Lung microvascular endothelial cell (primary cell): ENCODE measurements around the gene SH3TC1. TPM values are rescaled to one million over a fixed set of nuclear protein-coding genes. Genes with fewer than 3 reads are reported as not detected.

Source experiments
- DNase-seq, 2 donors: peaks; one replicate each; pipeline versions ENCODE4 v3.0.0 to v3.0.0-alpha.2; 2010; ENCODE audit warnings: low read depth in 2 of 2
- total RNA-seq: library from RNA; depleted of rRNA; stranded (reverse); fragments of >200 nt; gene quantifications from 2 replicates; pipeline ENCODE4 v1.2.1, GENCODE V29; 2014

Gene SH3TC1
- total RNA-seq: 96.8 and 147 TPM in 2 replicates

DNA sequence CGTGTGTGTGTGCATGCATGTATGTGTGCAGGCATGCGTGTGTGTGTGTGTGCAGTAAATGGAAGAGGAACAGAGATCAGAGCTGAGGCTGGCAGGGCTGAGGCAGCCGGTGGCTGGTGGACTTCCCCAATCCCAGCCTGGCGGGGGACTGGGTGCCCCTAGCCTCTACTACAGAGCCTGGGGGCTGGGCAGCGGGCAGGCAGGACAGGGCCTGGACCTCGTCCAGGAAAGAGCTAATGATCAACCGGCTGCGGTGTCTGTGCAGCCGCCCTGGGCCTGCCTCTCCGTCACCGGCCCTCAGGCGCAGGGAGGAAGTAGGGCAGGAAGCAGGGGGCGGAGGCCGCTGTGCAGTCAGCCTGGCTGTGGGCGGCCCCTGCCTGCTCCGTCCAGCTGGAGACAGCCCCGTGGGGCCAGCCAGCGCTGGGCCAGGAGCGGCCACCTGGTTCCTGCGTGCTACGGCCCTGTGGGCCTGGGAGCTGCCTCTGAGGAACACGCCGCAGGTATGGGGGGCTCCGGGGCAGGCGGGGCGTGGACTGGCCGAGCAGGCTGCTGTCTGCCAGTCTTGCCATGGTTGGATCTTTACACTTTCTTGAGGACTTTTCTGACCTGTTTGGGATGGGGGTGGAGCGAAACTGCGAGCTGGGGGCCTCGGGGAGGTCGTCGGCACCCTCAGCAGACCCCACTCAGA is at the start of gene SH3TC1:
TSS of gene SH3TC1 (plus strand) at position 385 of the 688 bp plus-strand sequence. CDS start 5,905 bp downstream, outside the sequence.
- peak; percentile 96 to 98 for DNase-seq

DNA sequence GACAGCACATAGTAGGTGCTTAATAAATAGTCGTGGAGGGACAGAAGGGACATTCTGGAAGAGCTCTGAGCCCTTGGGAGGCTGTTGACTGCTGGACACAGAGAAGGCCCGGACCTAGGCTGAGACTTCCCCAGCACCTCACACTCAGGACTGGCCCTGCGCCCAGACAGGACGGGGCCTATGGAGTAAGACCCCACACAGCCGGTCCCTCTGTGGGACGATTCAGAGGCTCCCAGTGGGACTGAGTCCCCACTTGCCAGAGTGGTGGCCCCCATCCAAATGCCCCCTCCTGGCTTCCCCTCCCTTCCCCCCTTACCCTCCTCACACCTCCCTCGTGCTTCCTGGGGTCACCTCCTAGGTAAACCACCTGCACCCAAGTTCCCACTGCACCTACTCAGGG is 49.4 kb upstream of the SH3TC1 start:
- DNase-seq: no peak

DNA sequence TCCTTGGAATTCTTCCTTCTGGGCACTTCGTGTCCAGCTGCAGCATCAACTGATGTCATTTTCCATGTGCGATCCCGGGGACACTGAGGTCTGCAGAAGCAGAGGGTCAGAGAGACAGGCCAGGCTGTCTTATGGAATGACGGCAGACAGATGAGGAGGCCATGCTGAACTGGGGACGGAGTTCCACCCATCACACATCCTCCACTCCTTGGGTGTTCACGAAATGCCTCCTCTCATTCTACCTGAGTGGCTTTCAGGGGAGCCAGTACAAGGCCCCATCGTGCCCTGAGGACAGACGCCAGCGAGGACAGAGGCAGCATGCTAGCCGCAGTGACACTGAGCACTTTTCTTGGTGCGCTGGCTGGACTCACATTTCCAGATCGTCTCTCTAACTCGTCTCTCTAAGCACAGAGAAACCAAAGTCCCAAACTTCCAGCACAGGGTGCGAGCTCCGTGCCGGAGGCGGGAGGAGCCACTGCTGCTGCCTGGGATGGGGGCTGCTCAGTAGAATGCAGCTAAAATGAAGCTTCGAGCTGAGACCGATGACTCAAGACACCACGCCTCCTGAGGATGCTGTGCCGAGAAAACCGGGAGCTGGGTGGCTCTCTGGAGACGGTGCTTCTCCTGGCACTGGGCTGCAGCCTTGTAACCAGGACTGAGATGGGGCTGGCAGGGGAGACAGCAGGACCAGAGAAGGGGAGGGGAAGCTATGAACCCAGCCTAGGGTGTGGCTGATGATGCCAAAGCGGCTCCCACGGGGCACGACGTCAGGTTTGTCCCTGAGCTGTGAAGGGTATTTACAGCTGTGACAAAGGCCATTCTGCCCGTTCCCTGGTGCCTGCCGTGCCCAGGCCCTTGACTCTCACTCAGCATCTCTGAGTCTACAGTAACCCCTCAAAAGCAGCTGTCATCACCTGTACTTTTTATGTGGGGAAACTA is 48.7 kb upstream of the SH3TC1 start:
- DNase-seq: no peak

DNA sequence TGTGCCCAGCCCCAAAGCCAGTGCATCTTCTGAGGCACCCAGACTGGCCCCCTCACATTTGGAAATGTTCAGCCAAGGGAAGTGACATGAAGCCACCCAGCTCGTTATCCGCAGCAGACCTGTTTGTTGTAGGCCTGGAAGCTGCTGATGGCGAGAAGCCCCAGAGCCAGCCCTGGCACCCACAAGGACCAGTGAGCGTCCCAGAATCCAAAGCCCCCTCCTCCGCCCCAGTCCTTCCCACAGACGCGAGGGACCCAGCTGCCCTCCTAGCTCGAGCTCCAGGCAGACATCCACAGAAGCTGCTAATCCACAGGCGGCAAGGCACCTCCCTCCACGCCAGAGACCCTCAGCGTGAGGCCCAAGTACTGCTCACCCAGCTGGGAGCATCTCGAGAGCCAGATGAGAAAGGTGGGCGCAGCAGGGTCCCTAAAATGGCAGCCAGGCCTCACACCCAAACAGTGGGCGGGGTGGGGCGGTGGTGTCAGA is 47.9 kb upstream of the SH3TC1 start:
- no peak for DNase-seq

DNA sequence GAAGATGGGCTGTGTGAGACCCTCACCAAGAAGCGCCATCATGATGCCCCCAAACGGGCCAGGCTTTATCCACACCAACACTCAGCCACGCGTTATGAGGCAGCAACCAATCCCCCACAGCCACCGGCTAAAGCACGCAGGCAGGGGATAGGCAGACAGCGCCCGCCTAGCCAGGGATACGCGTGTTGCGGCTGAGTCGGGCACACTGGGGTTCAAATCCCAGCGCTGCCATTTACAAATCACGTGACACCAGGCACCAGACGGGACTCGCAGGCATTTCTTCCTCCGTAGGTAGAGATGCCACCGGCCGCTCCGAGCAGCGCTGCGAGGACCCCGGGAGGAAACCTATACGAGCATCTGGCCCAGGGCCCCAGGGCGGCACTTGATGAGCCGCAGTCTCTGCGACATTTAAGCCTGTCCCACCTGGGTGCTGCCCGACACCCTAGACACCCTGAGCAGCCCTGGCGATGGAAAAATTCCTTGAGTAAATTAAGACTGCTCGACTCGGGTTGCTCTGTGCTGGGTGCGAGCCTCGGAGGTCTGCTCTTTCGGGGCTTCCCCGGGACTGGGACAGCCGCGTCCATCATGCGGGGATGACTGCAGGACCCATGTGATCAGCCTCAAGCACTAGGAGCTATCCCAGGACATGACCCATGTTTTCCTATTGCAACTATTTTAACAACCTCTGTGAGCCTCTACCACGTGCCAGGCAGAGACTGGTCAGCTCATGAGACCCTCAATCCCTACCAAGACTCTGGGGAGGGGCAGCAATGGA is 46.8 kb upstream of the SH3TC1 start:
- DNase-seq: no peak

DNA sequence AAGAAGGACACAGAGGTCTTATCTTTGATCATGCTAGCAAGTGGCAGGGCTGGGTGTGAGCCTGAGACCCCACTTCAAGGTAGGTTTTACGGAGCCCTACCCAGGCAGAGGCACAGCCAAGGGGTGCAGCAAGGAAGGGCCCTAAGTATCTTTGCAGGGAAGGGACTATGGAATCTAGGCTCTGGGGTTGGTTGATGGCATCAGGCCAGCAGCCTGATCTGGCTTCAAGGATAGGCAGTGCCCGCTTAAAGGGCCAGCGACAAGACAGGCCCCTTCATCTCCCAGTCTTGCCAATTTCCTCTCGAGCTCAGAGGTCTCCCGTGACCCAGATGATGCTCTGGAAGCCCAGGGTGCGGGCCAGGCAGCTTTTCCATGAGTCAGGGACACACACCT is 46.2 kb upstream of the SH3TC1 start:
- no peak for DNase-seq

DNA sequence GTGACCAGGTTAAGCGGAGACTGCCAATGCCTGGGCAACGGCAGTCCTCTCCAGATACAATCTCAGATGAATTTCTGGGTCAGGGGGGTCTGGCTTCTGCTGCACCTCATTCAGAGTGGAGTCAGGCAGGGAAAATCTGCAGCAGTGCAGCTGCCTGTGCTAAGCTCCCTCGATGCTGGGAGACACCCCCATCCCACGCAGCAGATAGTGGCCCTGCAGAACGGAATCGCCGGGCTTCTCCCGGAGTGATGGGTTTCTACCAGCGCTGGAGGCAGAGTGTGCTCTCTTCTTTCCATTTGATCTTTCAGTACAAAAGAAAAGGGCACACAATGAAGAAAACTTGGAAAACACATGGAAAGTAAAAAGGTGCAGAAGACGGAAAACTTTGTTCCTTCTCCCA is 45.6 kb upstream of the SH3TC1 start:
- DNase-seq: no peak

DNA sequence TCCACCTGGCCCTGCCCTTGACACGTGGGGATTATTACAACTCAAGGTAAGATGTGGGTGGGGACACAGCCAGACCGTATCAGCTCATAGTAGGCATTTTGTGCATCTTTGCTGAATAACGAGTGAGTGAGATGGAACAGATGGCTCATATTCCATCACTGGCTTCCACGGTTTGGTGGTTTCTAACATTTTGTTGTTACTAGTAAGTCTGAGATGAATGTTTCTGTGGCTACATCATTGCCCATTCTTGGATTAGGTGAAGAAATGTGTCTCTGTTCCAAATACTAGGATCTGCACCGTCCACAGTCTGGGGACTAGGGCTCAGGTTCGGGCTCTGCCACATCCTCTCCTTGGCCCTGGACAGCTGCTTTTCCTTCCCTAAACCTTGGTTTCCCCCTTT is 44.0 kb upstream of the SH3TC1 start:
- DNase-seq: no peak

DNA sequence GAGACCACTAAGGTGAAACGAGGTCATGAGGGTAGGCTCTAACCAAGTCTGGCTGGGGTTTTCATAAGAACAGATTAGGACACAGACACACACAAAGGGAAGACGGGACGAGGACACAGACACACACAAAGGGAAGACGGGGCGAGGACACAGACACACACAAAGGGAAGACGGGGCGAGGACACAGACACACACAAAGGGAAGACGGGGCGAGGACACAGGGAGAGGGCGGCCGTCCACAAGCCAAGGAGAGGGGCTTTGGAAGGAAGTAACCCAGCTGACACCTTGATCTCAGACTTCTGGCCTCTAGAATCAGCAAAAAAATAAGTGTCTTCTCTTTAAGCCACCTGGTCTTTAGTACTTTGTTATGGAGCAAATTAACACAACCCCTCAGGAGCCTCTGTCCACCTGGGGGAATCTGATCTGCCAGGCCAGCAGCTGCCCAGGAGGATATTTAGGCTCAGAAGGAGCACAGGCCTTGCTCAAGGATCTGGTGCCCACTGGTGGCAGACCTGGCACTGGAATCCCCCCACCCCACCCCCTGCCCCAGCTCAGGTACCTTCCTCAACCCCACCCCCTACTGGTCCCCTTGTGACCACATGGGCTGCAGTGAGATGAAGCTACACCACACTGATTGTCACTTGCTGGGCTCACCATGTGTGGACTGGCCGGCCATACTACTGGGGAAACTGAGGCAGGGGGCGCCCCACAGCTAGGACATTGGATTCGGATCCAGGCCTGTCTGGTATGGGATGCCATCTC is 43.2 kb upstream of the SH3TC1 start:
- DNase-seq: no peak

DNA sequence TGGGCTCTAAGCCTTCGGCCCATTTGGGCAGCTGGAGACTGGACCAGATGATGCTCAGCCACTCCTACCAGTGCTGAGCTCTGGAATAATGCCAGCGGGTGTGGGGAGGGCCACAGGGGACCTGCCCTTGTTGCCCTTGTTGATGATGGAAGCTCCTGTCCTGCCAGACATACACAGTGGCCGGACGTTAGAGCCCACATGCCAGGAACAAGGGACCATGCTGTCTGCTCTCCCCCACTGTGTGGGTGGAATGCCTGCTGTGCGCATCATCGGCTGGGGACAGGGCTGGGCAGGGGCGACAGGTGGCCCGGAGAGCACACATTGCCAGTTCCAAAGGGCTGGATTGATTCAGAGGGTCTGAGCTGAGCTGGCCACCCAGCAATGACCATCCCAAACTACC is 42.5 kb upstream of the SH3TC1 start:
- DNase-seq: peak in 1 of 2 donors; percentile 33

DNA sequence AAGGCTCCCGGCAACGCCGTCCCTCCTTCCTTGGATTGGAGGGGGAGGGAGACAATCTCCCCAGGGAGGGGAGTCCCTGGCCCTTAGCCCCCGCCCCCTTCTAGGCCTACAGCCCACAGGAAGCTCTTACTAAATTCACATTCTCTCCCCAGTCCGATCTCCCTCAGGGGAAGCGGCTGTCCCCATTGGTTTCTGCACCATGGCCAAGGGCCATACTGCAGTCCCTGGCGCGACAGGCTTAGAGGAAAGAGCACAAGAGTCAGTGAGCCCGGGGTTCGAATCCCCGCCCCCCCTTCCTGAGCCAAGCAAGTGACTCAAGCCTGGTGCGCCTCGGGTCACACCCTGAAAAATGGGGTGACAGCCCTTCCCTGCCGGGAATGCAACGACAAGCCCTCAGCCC is 41.6 kb upstream of the SH3TC1 start:
- no peak for DNase-seq

DNA sequence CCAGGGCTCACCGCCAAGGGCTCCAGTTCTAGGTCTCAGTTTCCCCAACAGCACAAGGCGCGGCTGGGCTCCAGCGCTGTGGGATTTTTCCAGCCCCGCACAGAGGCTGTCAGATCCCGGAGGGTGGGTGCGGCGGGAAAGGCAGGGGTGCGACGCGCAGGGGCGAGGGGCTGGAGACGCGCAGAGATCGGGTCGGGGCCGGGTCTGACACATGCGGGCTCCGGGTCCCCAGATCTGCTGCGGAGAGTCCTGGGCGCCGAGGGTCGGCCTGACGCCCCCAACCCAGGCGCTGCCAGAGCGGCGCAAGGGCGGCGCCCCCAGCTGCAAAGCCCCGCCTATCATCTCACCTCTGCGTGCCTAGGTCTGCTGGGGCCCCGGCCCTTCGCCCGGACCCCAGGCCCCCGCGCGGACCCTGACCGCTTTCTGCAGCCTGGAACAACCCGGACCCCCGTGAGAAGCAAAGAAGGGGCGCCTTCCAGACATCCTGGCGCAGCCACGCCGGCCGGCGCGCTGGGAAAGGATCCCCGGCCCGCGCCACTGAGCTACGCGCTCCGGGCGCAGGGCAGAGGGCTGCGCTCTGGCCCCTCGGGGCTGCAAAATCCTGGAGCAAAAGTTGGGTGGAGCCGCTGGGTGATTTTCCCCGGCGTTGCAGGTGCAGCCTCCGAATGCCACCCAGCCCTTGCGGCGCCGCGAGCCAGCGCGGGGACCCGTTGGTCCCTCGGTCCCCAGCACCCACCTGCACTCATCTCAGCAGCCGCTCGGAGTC is 41.0 kb upstream of the SH3TC1 start:
- DNase-seq: no peak

DNA sequence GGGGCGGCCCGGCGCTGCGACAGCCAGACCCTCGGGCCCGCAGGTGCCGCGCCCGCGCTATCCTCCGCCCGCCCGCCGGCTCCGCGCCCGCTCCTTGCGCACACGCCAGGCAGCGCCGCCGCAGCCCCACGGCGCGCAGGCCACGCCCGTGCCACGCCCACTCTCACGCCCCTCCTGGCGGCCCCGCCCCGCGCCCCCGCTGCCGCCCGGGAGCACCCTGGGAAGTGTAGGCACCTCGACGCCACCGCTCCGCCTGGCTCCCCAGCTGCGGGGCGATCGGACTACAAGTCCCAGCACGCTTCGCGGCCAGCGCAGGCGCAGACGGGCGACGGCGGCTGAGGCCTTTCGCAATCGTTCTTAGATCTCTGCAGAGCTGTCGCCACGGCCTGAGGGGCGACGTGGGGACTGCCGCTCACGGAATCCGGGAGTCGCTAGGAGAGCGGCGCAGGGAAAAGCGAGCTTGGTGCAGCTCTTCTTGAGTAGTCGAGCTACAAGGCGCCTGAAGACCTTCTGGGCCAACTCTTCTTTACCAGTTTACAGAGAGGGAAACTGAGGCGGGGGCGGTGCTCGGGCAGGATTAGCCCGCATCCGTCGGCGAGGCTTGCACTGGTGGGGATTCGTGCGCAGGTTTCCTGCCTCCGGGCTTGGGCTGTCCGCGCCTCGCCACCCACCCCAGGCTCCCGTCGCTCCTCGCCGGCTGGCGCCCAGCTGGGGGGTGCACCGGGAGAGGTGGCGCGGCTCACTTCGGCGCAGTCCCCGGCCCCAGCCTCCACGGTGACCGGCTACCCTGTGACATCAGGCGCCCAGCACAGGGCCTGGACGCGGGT is 40.2 kb upstream of the SH3TC1 start, which contains the start of gene ABLIM2:
TSS of gene ABLIM2 (minus strand) at position 104 of the 827 bp plus-strand sequence. CDS start 124 bp downstream, outside the sequence.
- DNase-seq: peak; percentile 98 to 99

DNA sequence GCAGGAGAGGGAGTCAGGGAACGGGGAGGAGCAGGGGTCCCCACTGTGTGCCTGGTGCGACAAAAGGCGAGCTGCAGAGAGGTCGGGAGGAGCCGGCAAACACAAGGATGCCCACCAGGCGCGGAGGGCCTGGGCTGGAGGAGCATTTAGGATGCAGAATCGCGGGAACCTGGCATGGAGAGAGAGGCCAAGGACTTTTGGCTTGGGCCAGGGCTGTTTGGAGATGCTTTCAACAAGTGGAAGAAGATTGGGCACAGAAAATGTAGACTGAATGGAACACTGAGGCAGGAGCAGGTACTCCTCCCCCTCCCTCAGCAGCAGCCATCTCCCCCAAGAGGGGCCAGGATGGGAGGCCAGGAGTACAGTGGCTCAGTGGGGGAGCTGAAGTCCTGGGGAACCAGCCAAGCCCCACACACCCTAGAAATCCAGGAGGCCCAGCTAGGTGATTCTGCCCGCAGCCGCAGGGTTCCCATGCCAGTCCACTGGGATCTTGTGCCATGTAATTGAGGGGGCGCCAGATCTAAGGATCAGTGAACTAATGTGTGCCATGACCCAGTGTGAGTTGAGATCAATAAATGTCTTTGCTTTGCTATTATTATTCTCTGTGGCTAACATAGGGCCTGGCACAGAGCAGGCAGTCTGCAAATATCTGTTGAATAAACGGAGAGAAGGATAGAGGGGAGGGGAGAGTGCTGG is 39.4 kb upstream of the SH3TC1 start:
- DNase-seq: no peak

DNA sequence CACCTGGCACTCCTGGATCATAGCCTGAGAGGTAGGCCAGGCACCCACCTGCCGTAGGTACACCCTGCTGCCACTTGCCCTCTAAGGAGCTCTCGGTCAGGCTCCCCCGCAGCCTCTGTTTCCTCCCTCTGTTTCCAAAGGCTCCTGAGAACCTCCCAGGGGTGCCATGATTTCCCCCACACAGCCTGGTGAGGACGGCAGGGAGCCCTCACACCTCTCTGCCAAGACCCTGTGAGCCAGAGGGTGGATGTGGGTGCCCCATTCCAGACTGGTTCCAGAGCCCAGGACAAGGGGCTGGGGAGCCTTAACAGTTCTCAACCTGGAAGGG is 38.9 kb upstream of the SH3TC1 start:
- no peak for DNase-seq

DNA sequence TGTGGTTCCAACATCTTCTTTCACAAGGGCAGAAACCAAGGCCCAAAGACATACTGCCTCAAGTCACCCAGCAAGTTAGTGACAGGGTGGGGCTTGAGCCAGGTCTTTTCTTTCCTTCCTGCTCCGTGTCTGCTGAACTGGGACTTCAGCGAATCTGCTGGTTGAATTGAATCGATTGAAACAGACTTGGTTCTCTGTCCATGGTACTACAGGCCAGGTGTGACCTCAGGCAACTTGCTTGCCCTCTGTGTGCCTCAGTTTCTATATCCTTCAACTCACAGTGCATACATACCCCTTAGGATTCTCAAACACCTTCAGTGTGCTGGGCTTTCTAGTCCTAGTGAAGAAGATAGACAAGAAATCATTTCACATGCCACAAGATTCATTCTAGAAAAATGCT is 38.5 kb upstream of the SH3TC1 start:
- DNase-seq: no peak

DNA sequence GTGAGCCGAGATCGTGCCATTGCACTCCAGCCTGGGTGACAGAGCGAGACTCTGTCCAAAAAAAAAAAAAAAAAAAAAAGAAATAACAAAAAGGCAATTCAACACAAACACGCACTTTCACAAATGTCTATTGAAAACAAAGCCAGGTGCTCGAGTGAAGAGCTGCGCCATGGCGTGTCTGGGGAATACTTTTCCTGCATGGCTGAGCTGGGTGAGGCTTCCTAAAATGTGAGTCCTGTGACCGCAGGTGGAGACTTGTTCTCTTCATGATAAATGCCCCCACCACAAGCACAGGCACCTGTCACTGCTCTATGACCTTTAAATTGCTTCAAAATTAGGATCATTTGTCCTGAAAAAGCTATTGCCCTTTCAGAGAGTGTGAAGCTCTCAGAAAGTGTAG is 36.5 kb upstream of the SH3TC1 start:
- no peak for DNase-seq

DNA sequence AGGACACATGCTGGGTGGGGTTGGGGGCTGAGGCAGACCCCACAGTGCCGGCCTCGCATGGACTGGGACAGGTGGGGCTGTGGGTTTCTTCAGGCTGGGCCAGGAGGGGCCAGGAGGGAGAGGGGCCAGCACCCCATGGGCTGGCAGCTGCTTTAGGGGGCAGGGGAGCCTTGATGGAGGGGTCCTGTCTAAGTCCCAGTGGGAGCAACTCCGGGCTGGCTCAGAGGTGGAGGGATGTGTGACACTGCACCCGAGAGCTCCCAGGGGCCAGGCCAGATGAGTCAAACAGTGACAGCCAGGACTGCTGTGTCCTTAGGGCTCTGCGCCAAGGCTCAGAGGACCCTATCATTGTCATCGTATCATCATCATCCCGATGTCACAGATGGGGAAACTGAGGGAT is 36.1 kb upstream of the SH3TC1 start:
- no peak for DNase-seq
